GM19238 (cell line): Measurements from ENCODE around the gene PDE4D.
"Not testable (repeated sequence)": the region's sequence is repeated elsewhere in the genome, so short reads cannot be mapped to it uniquely, and the experiment has no call there.

ENCODE experiments used
- DNase-seq: peaks from one replicate; pipeline ENCODE4 v3.0.0; 2011; ENCODE audit warnings: low spot score; ENCODE audit not compliant: insufficient read length

PDE4D gene

DNA sequence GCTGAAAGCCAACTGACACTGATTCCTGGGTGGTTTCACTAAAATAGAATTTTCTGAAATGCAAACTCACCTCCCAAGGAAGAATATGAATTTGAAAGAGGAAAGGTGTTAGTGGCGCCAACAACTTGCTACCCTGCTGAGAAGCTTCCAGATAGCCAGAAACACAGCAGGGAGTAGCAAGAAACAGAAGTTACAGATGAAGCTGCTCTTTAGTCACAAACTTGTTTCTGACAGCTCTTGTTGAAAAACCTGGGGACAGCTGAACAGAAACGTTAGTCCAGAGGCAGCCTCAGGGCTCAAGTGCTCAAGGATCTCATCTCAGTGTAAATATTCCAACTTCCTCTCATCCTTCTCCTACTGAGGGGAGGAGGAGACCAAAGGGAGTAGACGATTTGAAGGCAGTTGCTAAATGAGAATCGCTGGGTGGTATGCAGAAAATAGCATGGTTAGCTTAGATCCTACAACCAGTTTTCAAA lies 184.1 kb downstream of the PDE4D start:
- no peak for DNase-seq

DNA sequence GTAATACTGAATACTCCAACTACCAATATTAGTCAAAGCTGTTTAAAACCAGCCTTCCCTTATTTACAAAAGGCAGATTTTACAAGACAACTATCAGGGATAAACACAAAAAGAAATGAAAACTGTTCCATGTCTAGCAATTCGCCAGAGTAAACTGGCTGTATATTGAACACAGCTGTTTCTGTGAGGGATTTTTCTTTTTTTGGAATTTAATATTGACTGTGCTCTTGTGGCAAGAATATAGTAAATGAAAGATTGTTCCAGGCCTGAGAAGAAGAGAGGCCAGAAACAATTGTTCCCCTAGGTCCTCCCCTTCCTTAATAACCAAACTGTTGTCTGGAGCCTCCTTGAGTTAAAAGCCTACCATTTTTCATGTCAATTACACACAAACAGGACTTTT lies 188.6 kb downstream of the PDE4D start:
- no peak for DNase-seq

DNA sequence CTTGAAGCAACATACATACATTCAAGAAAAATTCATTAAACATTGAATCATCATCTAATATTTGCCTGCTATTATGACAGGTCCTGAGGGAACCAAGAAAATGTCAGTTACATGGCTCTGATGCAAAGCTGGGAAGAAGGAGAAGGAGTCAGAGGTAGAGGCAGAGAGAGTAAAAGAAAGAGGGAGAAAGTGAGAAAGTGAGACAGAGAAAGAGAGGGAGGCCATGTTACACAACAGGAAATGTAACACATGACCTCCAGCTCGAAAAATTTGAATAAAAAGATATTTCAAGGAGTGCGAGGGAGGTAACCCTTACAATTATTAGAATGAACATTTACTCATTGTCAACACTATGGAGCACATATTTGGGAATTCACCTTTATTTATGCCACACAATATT lies 189.7 kb downstream of the PDE4D start:
- no peak for DNase-seq

DNA sequence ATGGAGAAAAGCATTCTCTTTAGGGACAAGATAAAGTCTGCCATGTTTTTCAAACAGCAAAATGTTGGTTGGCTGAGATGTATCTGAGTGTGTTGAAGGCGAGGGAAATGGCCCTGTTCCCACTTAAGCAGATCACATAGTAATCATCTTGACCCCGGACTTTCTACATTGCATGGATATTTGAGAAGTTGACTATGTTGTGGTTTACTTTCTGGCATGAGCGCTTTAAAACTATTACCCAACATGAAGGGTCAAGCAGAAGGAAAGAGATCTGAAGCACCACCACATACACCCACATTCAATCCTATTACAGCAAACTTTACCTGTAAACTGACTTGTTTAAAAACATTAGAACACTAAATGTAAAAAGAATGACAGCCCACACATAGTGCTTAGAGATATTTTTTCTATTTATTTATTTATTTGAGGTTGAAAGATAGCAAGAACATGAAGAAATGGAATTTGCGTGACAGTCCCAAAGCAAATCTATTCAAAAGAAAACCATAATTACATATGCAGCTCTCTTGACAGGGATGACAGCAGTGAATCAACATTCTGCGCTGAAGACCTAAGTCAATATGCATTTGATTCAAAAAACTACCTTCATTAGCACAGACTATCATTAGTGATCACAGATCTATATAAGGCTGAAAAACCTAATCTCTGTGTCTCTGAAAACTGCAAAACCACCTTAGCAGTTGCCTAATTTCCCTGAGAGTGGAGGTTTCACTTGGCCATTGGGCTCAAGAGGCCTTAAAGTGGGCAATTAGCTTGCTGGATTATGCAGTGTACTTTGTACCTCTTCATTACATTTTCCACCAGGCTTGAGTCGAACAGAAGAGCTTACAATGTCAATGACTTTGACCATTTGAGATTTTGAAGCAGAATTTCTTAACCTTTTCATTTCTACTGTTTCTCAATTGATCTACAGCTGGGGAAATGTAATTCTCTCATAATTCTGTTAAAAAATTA lies 195.0 kb downstream of the PDE4D start:
- no peak for DNase-seq

DNA sequence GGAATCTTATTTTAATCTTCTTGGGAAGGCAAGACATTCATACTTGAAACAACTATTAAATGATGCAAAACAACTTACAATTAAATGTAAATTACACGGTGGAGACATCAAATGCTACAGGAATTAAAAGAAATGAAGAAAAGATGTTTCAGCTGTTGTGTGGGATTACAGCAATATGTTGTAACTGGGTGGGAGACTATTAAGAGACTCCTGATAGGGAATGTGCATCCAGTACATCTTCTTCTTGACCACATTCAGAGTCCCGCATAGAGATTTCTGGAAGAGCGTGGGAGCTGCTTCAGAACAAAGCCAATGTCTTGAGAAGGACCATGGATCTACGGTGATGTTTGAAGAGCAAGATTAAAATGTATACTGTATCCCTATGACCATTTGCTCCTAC lies 199.1 kb downstream of the PDE4D start:
- no peak for DNase-seq

DNA sequence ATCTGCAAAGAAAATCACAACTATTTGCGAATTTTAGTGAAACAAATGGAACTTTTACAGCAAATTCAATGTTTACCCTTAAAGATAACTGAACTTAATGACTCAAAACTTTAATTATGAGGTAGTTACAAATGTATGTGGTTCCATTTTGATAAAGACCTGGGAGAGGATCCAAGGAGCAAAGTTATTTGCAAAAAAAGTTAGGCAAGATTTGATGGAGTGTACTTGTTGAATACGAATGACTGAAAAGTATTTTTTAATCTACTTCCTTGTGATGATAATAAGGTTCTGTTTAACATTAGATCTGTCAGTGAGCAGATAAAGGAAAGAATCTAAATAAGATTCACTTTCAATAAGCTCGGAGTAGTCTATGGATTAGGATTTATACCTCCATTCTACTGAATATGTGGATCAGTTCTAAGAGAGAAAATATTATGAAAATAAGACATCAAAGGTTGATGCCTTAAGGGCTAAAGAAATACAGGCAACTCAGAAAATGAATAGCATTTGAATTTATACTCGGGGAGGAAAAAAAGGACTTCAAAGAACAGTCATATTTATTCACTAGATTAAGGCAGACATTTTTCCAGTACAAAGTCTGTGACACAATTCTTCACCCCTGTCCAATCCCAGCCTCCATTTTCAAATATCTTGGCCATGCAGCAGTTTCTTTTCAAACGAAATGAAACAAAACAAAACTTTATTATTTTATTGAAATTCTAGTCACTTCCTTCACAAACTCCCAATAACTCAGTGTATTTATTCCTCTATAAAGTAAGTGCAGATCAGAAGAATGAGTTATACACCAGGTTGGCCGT lies 199.8 kb downstream of the PDE4D start:
- no peak for DNase-seq

DNA sequence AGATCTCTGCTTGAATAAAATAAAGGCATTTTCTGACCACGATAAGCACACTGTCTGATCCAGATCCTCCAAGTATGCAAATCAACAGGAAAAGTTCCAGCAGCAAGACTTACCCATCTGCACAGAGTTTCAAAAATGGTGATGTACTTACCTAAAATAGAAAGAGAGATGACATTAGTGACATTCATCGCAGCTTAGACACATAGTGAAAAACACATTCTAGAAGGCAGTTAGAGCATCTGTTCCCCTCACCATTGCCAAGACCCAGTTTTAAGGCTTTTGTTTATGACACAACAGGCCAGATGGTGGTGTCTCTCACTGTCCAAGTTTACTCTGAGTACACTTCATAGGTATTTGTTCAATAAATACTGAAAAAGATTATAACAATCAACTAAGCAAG lies 207.7 kb downstream of the PDE4D start:
- DNase-seq: no peak

DNA sequence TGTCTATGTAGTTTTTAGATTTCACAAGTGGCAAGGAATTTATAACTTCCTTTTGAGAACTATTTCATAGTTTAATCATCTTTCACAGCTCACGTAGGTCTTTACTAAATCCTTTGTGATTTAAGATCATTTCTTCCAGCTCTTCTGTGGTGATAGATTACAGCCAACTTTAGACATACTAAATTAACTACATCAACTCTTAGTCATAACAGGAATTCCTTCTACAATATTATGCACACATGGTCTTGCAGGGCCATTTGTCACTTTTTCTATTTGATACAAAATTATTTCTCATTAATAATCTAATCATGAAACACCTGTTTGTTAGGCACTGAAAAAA lies 208.4 kb downstream of the PDE4D start:
- DNase-seq: no peak

DNA sequence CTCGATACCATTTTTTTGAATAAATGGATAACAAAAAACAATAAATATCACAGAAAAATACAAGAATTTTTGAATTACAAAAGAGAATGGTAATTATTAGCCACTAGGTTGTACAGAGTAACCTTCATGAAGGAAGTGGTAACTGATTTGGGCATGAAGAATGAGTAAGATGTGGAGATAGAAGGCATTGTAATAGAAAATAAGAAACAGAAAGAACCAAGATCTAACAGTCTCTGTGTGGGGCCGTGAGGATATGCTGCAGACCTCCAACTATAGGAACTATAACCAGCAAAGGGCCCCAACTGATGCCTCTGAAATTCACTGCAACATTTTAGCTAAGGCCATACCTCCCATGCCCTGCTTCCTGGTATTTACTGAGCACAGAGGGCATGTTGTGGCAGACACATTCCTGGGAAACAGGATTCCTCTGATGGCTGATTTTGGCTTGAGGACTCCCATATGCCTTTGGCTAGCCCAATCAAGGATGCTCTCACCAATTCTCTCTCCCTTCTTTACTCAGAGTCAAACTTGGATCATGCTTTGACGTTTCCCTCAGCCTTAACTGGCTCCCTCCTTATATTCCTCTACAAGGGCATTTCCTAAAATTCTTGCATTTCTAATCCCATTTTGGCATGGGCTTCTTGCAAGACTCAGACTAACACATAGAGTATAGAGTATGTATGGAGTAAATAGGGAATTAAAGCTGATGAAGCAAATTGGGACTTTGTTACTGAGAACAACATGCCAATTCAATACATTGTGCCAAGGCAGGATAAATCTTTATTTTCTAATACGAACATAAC lies 208.9 kb downstream of the PDE4D start:
- DNase-seq: no peak

DNA sequence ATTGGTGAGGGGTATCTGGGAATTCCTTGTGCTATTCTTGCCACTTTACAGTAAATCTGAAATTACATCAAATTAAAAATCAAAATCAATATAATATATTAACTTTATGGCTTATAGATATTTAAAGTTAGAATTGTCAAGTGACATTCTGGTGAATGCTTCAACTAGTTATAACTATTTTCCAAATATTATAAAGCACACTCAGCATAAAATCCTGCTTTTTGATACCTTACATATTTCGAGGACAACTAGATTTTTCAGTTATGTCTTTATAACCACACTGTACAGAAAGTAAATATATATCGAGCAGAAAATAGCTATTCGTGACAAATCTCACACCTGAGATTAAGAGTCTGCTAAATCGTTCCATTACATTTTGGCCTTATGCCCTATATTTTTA lies 210.2 kb downstream of the PDE4D start:
- DNase-seq: no peak

DNA sequence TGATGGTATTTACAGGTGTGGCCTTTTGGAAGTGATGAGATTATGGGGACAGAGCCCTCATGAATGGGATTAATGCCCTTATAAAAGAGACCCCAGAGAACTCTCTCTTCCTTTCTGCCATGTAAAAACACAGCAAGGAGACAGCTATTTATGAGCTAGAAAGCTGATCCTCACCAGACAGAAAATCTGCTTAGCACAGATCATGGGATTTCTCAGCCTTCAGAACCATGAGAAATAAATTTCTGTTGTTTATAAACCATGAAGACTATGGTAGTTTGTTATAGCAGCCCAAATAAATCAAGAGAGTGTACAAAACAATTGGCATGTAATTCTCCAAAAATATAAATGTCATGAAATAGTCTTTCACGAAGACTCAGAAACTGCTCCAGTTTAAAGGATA lies 211.0 kb downstream of the PDE4D start:
- no peak for DNase-seq

DNA sequence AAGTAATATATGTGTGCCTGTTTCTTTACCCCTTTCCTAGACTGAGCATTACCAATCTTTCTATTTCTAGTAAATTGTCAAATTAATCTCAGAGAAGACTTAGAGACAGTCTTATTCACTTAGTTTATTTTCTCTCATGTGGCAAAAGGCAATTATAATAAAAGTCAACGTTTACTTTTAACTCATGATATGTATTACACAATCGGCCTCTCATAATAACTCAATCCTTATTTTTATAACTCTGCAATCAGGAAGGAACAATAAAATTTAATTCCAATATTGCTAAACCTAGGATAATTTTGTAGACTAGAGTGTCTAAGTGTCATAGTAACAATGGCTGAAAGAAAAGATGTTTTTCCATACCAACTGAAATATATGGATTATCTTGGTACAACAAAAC lies 214.6 kb downstream of the PDE4D start:
- no peak for DNase-seq

DNA sequence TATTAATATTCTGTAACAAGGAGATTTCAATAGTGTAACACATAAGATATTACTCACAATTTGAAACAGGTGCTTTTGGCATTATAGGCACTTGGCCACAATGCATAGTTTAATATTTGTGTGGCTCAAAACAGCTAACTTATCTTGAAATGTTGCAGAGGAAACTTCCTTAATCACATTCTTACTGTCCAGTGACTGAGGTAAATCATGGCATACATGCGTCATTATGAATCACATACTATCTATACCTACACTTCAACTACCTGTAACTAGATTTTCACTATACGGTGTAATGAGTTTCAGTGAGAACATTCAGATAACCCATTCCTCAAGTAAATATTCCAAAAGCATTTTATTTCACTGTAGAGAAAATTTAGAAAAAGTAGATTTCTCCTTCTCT lies 218.8 kb downstream of the PDE4D start:
- DNase-seq: no peak

DNA sequence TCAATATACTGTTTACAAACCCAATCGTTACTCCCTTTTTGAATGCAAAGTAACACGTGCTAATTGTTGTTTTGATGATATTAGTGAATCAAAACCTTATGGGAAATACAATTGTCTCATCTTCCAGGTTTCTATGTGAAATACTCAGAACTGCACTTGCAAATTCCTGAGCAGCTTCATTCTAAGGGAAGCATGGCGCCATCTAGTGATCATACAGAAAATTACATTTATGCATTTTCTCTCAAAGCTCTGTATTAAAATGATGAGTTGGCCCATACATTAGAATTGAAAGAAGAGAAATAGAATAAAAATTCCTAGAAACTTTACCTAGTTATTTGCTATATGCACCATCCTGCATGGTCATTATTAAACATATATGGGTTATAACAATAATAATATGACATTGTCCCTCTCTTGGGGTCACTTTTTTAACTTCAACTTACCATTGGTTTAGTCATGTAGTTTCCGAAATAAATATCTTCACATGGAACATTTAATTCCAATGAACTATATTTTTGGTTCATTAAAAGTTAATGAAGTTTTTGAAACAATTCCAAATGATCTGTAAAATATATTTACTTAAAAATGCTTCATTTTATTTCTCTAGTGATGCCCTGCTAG lies 220.0 kb downstream of the PDE4D start:
- DNase-seq: no peak

DNA sequence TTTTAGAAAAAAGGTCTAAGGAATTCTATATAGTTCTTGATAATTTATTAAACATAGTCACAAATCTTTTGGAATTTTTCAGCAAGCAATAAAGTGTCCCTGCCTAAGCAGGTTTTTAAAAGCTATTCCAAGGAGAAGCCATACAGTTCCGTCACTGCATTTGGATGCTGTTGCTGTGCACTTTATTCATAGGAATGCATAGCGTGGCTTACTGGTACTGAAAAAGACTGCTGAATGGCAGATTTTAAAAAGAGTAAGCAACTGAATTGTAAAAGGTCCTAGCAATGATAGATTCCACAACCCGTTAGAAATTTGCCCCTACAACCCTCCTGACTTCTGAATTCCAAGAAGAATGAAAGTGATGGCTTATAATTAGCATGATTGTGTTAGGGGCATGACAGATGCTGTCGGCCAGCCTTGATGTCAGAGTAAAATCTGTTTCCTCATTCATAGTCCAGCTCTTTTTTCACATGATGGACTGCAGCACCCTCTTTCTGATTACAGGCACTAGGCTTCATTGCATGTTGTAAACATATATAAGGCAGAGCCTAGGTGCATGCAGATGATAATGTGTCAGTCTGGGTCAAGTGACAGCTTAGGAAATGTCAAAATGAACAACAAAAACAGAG lies 227.0 kb downstream of the PDE4D start:
- no peak for DNase-seq

DNA sequence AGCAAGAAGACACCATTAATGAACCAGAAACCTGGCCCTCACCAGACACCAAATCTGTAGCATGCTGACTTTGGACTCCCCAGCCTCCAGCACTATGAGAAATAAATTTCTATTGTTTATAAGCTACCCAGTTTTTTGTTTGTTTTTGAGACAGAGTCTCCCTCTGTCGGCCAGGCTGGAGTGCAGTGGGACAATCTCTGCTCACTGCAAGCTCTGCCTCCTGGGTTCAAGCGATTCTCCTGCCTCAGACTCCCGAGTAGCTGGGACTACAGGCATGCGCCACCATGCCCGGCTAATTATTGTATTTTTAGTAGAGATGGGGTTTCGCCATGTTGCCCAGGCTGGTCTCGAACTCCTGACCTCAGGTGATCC lies 227.7 kb downstream of the PDE4D start:
- not testable (repeated sequence) for DNase-seq

DNA sequence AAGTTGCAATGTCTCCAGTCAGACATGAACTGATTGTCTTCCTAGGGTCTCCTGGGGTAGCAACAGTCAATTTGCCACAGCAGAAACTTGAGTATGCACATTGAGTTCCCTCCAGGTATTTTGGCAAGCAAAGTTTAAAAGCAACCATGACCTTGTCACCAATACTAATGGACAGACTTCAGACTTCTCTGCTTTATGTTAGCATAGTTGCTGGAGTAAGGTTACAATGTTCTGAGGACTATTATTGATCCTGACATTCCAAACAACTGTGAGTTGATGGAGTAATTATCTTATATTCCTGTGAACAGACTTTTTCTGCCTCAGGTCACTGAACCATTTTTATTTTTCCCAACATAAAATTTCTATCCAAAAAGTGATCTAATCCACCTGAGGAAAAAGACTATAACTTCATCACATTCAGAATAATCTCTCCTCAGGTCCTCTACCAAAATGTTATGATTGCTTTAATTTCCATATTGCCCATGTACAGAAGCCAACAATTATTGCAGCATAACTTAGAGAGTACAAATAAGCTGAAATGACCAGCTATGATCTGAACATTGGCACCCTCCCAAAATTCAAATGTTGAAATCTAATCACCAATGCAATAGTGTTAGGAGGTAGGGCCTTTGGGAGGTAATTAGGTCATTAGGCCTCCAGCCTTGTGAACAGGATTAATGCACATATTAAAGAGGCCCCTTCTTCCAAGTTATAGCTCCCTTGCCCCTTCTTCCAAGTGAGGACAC lies 228.3 kb downstream of the PDE4D start:
- no peak for DNase-seq

DNA sequence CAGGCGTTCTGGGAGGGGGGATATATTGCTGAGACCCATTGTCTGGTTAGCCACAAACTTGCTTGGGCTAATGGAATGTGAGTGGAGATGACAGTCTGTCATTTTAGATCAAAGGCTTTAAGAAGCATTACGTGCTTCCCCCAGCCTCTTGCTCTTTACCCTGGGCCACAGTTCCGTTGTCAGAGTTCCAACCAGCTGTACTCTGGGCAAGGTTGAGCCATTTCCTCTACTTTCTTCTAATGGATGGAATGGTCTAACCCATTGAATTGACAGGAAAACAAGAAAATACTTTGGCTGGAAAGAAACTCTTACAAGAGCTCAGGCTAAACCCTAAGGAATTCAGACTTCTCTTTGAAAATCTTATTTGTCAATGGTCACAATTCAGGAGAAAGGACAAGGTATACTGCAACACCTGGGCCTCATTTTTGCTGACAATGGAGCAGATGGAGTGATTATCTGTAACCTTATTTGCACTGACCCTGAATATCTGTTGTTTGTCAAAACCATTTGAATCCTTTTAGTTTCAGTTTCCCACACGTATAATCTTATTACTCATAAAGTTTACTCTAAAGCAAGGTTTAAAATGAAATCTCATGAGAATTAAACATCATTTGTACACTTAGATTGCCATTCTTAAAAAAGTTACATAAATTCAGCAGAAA lies 231.4 kb downstream of the PDE4D start:
- no peak for DNase-seq

DNA sequence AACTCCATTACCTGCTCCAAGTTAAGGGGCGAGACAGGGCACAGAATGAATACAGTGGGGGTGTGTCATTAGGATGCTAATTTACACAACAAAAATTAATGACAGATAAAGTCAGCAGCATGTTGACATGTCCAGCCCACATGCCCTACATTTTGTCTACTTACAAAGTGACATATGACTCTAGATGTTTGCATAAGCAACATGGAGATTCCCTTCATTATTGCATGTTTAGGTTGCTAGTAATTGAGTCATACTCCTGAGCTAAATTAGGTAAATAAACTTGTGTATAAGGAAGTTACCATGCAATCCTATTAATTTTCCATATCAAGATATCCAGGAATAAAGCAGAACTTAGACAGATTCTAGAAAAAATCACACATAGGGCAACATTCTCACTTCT lies 232.2 kb downstream of the PDE4D start:
- no peak for DNase-seq

DNA sequence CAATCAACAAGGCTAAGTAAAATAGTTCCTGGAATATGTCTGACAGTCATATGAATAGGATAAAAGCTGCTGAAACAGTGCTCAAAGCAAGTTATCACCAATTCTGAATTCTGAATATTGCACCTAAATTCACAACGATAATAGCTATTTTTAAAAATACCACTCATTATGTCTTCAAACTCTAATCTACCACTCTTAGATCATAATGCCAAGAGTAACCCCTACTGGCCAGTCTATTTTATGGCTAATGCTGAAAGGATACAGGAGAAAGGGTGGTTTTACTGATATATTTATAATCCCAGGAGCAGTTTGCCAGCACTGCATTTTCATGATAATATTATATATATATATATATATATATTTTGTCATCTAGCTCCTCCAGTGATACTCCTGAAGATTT lies 232.8 kb downstream of the PDE4D start:
- no peak for DNase-seq
